HepG2 (cell line): ENCODE measurements around the gene KRTAP3-3. TPM values are rescaled to one million over a fixed set of nuclear protein-coding genes. Genes with fewer than 3 reads are reported as not detected.

Source experiments
- ASH2L ChIP-seq: fragments of 300-600, 200-600 bp; sonication (generic); IDR thresholded peaks from 2 replicates; pipeline ENCODE4 v1.7.0; 2017; ENCODE audit warnings: low read depth, mild to moderate bottlenecking, moderate library complexity, mixed read lengths, low read length; ENCODE audit not compliant: insufficient read length
- BCL6 ChIP-seq: IDR thresholded peaks from 2 replicates; pipeline ENCODE4 v1.6.1; 2016; ENCODE audit warnings: missing genetic modification reagents, missing compliant biosample characterization
- CCAR2 ChIP-seq: fragments of 200-400 bp; formaldehyde crosslinking; optimal IDR thresholded peaks from 2 replicates; pipeline ENCODE3; 2018; ENCODE audit warnings: low read depth, mild to moderate bottlenecking, low read length, moderate library complexity
- ELF3 ChIP-seq: IDR thresholded peaks from 2 replicates; pipeline ENCODE4 v1.6.1; 2016; ENCODE audit warnings: missing genetic modification reagents, missing compliant biosample characterization
- FOXA1 ChIP-seq, 2 experiments: fragments of 450-650 bp in 1 of 2; sonication (generic) in 1 of 2; formaldehyde crosslinking in 1 of 2; IDR thresholded peaks; 2 replicates each; pipeline versions ENCODE4 v1.4.0 to v1.6.1; 2016 to 2020; ENCODE audit warnings: missing genetic modification reagents in 1 of 2
- GATAD1 ChIP-seq: IDR thresholded peaks from 2 replicates; pipeline ENCODE4 v1.6.1; 2016; ENCODE audit warnings: missing genetic modification reagents, missing compliant biosample characterization
- MAF1 ChIP-seq: sonication (generic); formaldehyde crosslinking; IDR thresholded peaks from 2 replicates; pipeline ENCODE4 v1.5.0; 2020; ENCODE audit warnings: missing genetic modification reagents, borderline replicate concordance
- MIER3 ChIP-seq: IDR thresholded peaks from 2 replicates; pipeline ENCODE4 v1.6.1; 2016; ENCODE audit warnings: missing compliant biosample characterization, borderline replicate concordance
- MIXL1 ChIP-seq: IDR thresholded peaks from 2 replicates; pipeline ENCODE4 v1.6.1; 2016
- NR1H2 ChIP-seq: sonication (generic); formaldehyde crosslinking; IDR thresholded peaks from 2 replicates; pipeline ENCODE4 v1.8.1; 2022; ENCODE audit warnings: low read depth, missing genetic modification reagents, borderline replicate concordance
- SALL1 ChIP-seq: sonication (generic); formaldehyde crosslinking; IDR thresholded peaks from 2 replicates; pipeline ENCODE4 v1.8.0; 2022; ENCODE audit warnings: mild to moderate bottlenecking, missing genetic modification reagents
- SOX13 ChIP-seq, 3 experiments: fragments of 450-650 bp in 1 of 3; sonication (generic) in 1 of 3; formaldehyde crosslinking in 1 of 3; IDR thresholded peaks in 2 of 3; conservative IDR thresholded peaks in 1 of 3; 2 replicates each; pipeline versions ENCODE4 v1.5.0 to v1.6.1; 2016 to 2020; ENCODE audit warnings: antibody characterized with exemption in 1 of 3, mild to moderate bottlenecking in 1 of 3, missing compliant biosample characterization in 1 of 3, missing genetic modification reagents in 1 of 3, moderate library complexity in 1 of 3
- TBX2 ChIP-seq: sonication (generic); formaldehyde crosslinking; IDR thresholded peaks from 2 replicates; pipeline ENCODE4 v1.5.0; 2020; ENCODE audit warnings: missing genetic modification reagents, mild to moderate bottlenecking, borderline replicate concordance
- ZNF124 ChIP-seq: sonication (generic); formaldehyde crosslinking; IDR thresholded peaks from 2 replicates; pipeline ENCODE4 v1.4.0; 2020; ENCODE audit warnings: missing genetic modification reagents
- ZNF30 ChIP-seq: sonication (generic); formaldehyde crosslinking; IDR thresholded peaks from 2 replicates; pipeline ENCODE4 v1.5.0; 2020; ENCODE audit warnings: mild to moderate bottlenecking, missing genetic modification reagents
- ZNF496 ChIP-seq: sonication (generic); formaldehyde crosslinking; IDR thresholded peaks from 2 replicates; pipeline ENCODE4 v1.8.1; 2023; ENCODE audit warnings: mild to moderate bottlenecking, moderate library complexity, missing genetic modification reagents; ENCODE audit not compliant: insufficient replicate concordance
- ZNF577 ChIP-seq: sonication (generic); formaldehyde crosslinking; IDR thresholded peaks from 2 replicates; pipeline ENCODE4 v1.4.0; 2020; ENCODE audit warnings: mild to moderate bottlenecking, low read depth, missing genetic modification reagents, borderline replicate concordance
- ZNF792 ChIP-seq: IDR thresholded peaks from 2 replicates; pipeline ENCODE4 v1.6.1; 2016
- ZNF891 ChIP-seq: sonication (generic); formaldehyde crosslinking; IDR thresholded peaks from 2 replicates; pipeline ENCODE4 v1.5.0; 2020; ENCODE audit warnings: mild to moderate bottlenecking, missing genetic modification reagents
- ZSCAN25 ChIP-seq: sonication (generic); formaldehyde crosslinking; IDR thresholded peaks from 2 replicates; pipeline ENCODE4 v1.8.0; 2022; ENCODE audit warnings: mild to moderate bottlenecking, missing genetic modification reagents
- polyA plus RNA-seq, 8 experiments: library from polyadenylated mRNA; depleted of rRNA in 3 of 8; stranded (reverse) in 7 of 8; unstranded in 1 of 8; fragments of >200 nt; fragmentation: Illumina TruSeq in 4 of 8; extraction: Trizol in 4 of 8; gene quantifications; 2 replicates each; pipeline versions ENCODE4 v1.2.1 to v1.2.3, GENCODE V29; 2011 to 2016; ENCODE audit warnings: low read depth in 4 of 8, missing spikeins in 1 of 8, mixed read lengths in 1 of 8; ENCODE audit not compliant: insufficient read depth in 1 of 8
- total RNA-seq, 5 experiments: library from RNA; depleted of rRNA; stranded (reverse); fragments of >200 nt; fragmentation: Illumina TruSeq; extraction: Trizol; gene quantifications; 2 replicates each; pipeline ENCODE4 v1.2.3, GENCODE V29; 2016; ENCODE audit warnings: low read depth in 1 of 5
- TF ChIP-seq, protein P1 (sequence below): sonication (generic); formaldehyde crosslinking; IDR thresholded peaks from 2 replicates; pipeline ENCODE4 v1.4.0; 2020; ENCODE audit warnings: missing genetic modification reagents
- TF ChIP-seq, protein P2 (sequence below): IDR thresholded peaks from 2 replicates; pipeline ENCODE4 v1.6.1; 2012; ENCODE audit warnings: inconsistent platforms
- TF ChIP-seq, protein P3 (sequence below): sonication (generic); formaldehyde crosslinking; conservative IDR thresholded peaks from 2 replicates; pipeline ENCODE4 v1.5.0; 2020; ENCODE audit warnings: missing genetic modification reagents

KRTAP3-3 gene
- total and polyA plus RNA-seq, 2 of the 13 experiments (the other 11 are each of a cell fraction or from before 2014, with no cell fraction given), result not detected

DNA sequence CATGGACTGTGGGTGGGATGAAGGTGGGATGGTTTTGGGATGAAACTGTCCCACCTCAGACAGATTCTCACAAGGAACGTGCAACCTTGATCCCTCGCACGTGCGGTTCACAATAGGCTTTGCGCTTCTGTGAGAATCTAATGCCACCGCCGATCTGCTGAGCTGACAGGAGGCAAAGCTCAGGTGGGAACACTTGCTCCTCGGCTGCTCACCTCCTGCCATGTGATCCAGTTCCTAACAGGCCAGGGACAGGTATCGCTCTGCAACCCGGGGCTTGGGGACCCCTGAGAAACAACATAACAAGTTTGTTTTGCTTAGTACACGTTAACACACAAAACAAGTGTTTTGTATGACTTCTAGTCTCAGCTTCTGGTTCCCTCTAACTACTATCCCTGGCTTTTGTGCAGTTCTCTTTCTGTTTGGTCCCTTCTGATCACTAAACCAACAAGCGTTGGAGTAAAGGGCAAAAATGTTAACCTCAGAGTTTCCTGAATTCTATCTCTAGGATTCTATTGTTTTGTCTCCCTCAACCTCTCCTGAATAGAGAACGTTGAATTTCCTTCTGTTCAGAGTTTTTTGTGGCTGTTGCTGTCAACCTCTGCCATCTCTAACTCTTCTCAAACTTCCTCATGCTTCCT is 22.7 kb upstream of the KRTAP3-3 start (continued):
- no peak for TF ChIP-seq ZSCAN25 (CRISPR knock-in tag)
- TF ChIP-seq ZNF891 (CRISPR knock-in tag), result no peak
- peak; percentile 45 for TF ChIP-seq ASH2L
- TF ChIP-seq NR1H2 (CRISPR knock-in tag), result no peak
- no peak for TF ChIP-seq ZNF30 (CRISPR knock-in tag)
- TF ChIP-seq, protein P1, sequence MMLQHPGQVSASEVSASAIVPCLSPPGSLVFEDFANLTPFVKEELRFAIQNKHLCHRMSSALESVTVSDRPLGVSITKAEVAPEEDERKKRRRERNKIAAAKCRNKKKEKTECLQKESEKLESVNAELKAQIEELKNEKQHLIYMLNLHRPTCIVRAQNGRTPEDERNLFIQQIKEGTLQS, result no peak
- TF ChIP-seq ZNF124 (CRISPR knock-in tag), result no peak
- no peak for TF ChIP-seq MAF1
- TF ChIP-seq ZNF496 (CRISPR knock-in tag), result no peak
- TF ChIP-seq, protein P2, sequence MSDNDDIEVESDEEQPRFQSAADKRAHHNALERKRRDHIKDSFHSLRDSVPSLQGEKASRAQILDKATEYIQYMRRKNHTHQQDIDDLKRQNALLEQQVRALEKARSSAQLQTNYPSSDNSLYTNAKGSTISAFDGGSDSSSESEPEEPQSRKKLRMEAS, result 0 out of 2 replicates have a peak, but pooled peaks have one; percentile 34
- TF ChIP-seq CCAR2, result no peak
- TF ChIP-seq BCL6, result peak; percentile 57; the same call in 1 of the 2 replicates
- 0 out of 2 replicates have a peak, but pooled peaks have one; percentile 15 for TF ChIP-seq MIER3 (CRISPR knock-in tag)
- peak; percentile 54; the same call in 1 of the 2 replicates for TF ChIP-seq ZNF792
- no peak for TF ChIP-seq MIXL1 (CRISPR knock-in tag)
- peak; percentile 40; the same call in 1 of the 2 replicates for TF ChIP-seq SALL1 (CRISPR knock-in tag)
- TF ChIP-seq GATAD1 (CRISPR knock-in tag), result no peak
- TF ChIP-seq, protein P3, sequence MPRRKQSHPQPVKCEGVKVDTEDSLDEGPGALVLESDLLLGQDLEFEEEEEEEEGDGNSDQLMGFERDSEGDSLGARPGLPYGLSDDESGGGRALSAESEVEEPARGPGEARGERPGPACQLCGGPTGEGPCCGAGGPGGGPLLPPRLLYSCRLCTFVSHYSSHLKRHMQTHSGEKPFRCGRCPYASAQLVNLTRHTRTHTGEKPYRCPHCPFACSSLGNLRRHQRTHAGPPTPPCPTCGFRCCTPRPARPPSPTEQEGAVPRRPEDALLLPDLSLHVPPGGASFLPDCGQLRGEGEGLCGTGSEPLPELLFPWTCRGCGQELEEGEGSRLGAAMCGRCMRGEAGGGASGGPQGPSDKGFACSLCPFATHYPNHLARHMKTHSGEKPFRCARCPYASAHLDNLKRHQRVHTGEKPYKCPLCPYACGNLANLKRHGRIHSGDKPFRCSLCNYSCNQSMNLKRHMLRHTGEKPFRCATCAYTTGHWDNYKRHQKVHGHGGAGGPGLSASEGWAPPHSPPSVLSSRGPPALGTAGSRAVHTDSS (CRISPR knock-in tag), result no peak
- peak; percentile 23; the same call in 1 of the 2 replicates for TF ChIP-seq ELF3 (CRISPR knock-in tag)
- TF ChIP-seq SOX13 (IDR thresholded peaks at IDR 0.05), result no peak
- peak in 1 of 2 experiments; percentile 65; a peak in 2 of 4 replicates for TF ChIP-seq SOX13 (CRISPR knock-in tag; conservative IDR thresholded peaks at IDR 0.05 in 1 of 2, IDR thresholded peaks at IDR 0.05 in 1 of 2)
- TF ChIP-seq FOXA1 (IDR thresholded peaks at IDR 0.05), result no peak
- peak; percentile 43; the same call in 1 of the 2 replicates for TF ChIP-seq FOXA1 (CRISPR knock-in tag; IDR thresholded peaks at IDR 0.05)
- no peak for TF ChIP-seq ZNF577
- TF ChIP-seq TBX2 (CRISPR knock-in tag), result no peak
